Measurements from ENCODE around the gene NDUFB4.

NDUFB4 gene

DNA sequence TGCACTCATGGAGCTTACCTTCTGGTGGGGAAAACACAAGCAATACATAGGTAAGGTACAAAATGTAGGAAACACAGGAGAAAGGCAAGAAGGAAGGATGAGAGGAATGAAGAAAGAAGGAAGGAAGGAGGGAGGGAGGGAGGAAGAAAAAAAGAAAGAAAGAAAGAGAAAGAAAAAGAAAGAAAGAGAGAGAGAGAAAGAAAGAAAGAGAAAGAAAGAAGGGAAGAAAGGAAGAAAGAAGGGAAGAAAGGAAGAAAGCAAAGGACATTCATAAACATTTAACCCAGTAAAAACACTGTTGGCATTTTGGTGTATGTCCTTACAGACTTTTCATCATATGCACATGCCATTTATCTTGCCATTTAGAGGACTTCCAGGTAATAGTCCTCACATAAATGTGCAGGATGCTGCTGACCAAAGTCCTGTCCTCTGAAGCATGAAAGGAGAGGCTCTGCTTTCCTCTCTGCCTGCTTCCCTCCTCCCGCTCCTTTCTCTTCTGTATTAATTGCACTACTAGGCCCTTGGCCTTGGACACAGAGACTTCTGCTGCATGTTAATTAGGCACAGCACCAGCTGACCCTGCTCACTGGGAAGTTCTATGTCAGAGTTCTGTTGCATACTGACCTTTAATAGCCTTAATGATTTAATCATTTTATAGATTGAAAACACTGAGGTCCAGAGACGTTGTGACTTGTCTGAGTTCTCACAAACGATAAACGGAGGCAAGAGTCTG is 29.7 kb upstream of the NDUFB4 start:
- H3K27ac Mint-ChIP-seq = no peak overlapping the region
- H3K9me3 Mint-ChIP-seq = no peaks in the 10 kb centered on the region
- H3K4me1 Mint-ChIP-seq = peaks cover 7% of the 10 kb centered on the region
- H3K4me3 Mint-ChIP-seq = no peak overlapping the region
- no peaks in the 10 kb centered on the region for H3K27me3 Mint-ChIP-seq
- ATAC-seq (no peak), DNase-seq (no peak)

- peak overlapping the region; percentile 44 to 50 for H3K4me3 Mint-ChIP-seq
- DNase-seq (no peak), ATAC-seq (peak; percentile 58)
- no peaks in the 10 kb centered on the region for H3K9me3 Mint-ChIP-seq
- H3K27ac Mint-ChIP-seq = peak overlapping the region in 1 of 2 donors; percentile 50
- H3K4me1 Mint-ChIP-seq = peaks cover 7% of the 10 kb centered on the region
- H3K27me3 Mint-ChIP-seq = no peaks in the 10 kb centered on the region
Measured at GRCh38 chr3:120567370-120568201, 28.6 kb upstream of the NDUFB4 start.

DNA sequence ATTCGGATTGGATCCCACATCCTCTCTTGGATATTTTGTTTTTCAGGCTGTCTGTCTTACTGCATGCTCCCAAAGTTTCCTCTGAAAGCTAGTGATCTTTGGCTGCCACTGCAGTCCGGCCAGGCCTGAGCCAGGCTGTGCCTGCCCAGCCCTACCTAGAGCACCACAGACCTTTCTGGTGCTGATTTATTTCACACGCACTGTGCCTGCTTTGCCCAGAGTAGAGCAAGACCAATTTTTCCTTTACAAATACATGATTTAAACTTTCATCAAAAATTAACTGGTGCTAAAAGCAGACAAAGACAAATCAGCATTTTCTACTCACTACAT is 28.0 kb upstream of the NDUFB4 start:
- Mint-ChIP-seq H3K4me1 (peaks cover 7% of the 10 kb centered on the region), H3K4me3 (no peak overlapping the region), H3K27me3 (no peaks in the 10 kb centered on the region), H3K27ac (no peak overlapping the region), H3K9me3 (no peaks in the 10 kb centered on the region)
- ATAC-seq = no peak
- no peak for DNase-seq

GRCh38 chr3:120568598-120568997 is 27.5 kb upstream of the NDUFB4 start:
- Mint-ChIP-seq H3K4me3 (no peak overlapping the region), H3K27ac (no peak overlapping the region)

GRCh38 chr3:120569222-120570057 is 26.7 kb upstream of the NDUFB4 start:
- Mint-ChIP-seq H3K27ac (no peak overlapping the region), H3K9me3 (peaks cover 0 to 9% of the 10 kb centered on the region in 2 donors), H3K4me1 (peaks cover 7% of the 10 kb centered on the region), H3K27me3 (no peaks in the 10 kb centered on the region), H3K4me3 (no peak overlapping the region)
- DNase-seq = no peak
- ATAC-seq = no peak

More at GRCh38 chr3:120568598-120568997, 27.5 kb upstream of the NDUFB4 start:
- H3K4me1 Mint-ChIP-seq = peaks cover 7% of the 10 kb centered on the region
- H3K9me3 Mint-ChIP-seq = peaks cover 0 to under 1% of the 10 kb centered on the region in 2 donors
- DNase-seq = no peak
- no peaks in the 10 kb centered on the region for H3K27me3 Mint-ChIP-seq
- no peak for ATAC-seq

GRCh38 chr3:120572027-120572426 is 24.1 kb upstream of the NDUFB4 start:
- Mint-ChIP-seq H3K9me3 (peaks cover 0 to 9% of the 10 kb centered on the region in 2 donors), H3K27me3 (no peaks in the 10 kb centered on the region), H3K27ac (no peak overlapping the region), H3K4me3 (no peak overlapping the region), H3K4me1 (peaks cover 7% of the 10 kb centered on the region)
- ATAC-seq = no peak
- DNase-seq = no peak

DNA sequence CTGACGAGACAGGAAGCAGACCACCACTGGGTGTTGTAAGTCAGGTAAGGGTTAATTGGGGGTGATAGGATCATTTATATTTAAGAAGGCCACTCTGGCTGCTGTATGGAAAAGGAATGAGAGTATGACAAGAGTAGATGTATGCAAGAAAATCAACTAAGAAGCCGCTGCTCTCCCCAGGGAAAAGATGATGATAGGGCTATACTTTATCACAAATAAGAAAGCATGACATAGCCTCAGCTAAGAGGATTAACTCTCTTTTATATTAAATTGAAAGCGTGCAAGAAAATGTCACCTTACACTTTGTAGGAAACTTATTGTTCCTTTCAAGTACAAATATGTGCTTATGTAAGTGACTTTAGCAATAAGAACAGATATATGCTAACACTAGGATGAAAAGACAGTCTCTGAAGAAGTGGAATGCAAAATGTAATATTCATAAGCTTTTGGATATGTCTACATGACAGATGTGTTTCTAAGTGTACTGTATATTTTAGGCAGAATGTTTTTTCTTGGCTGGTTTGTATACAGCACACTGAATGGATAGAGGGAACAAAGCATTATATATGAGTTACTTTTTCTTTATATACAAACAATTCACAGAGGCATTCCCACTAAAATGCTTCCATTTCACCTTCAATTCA is 8.7 kb upstream of the NDUFB4 start:
- ATAC-seq (no peak), DNase-seq (no peak)
- no peaks in the 10 kb centered on the region for H3K4me1 Mint-ChIP-seq
- peaks cover 0 to 4% of the 10 kb centered on the region in 2 donors for H3K9me3 Mint-ChIP-seq
- no peak overlapping the region for H3K4me3 Mint-ChIP-seq
- no peak overlapping the region for H3K27ac Mint-ChIP-seq
- H3K27me3 Mint-ChIP-seq = no peaks in the 10 kb centered on the region

DNA sequence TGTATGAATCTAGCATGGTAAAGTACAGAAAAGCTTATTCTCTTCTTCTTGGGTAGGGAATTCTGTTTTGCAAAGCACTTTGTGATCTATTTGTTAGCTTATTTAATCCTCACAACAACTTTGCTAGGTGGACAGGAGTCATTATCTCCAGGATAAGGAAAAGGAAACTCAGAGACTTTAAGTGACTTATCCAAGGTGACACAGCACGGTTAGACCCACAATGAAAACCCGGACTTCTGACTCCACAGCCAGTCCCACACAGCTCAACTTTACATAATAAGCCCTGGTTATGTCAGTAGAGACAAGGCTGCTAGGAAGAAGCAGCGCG is 384 bp upstream of the NDUFB4 start:
- H3K9me3 Mint-ChIP-seq = no peaks in the 10 kb centered on the region
- peak overlapping the region; percentile 98 for H3K27ac Mint-ChIP-seq
- H3K27me3 Mint-ChIP-seq = no peaks in the 10 kb centered on the region
- H3K4me3 Mint-ChIP-seq = peak overlapping the region; percentile 87 to 91
- peaks cover 6% of the 10 kb centered on the region for H3K4me1 Mint-ChIP-seq
- DNase-seq (no peak), ATAC-seq (no peak)

- Mint-ChIP-seq H3K9me3 (no peaks in the 10 kb centered on the region), H3K27ac (peak overlapping the region; percentile 98)
- no peak for ATAC-seq
Measured at GRCh38 chr3:120596853-120597223, 702 bp downstream of the NDUFB4 start.

DNA sequence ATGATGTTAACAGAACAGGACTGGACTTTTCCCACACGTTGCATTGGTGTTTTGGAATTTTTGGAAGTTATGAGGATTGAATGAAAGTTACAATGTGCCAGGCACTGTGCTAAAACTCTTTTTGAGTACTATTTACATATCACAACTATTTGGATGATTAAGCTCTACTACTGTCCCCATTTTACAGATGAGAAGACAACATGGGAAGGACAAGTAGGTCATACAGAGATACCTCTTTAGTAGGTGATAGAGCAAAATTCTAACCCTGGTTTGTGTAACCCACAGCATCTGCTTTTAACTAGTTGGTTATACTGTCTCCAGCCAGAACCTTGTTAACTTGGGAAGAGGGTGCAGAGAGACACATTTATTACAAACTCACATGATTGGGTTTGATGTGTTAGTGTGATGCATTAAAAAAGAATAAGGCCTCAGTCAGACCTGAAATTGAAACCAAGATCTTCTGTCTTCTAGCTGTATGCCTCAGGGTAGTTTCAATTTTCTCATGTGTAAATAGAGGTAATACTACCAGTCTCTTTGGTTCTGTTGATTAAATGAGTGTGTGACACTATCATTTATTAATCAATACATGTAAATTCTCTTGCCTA is 1.4 kb downstream of the NDUFB4 start:
- H3K4me3 Mint-ChIP-seq = no peak overlapping the region
- H3K4me1 Mint-ChIP-seq = peaks cover 6% of the 10 kb centered on the region
- no peak for DNase-seq
- peak; percentile 43 for ATAC-seq
- peak overlapping the region in 1 of 2 donors; percentile 36 for H3K27ac Mint-ChIP-seq
- H3K27me3 Mint-ChIP-seq = no peaks in the 10 kb centered on the region
- no peaks in the 10 kb centered on the region for H3K9me3 Mint-ChIP-seq

More at GRCh38 chr3:120596853-120597223, 702 bp downstream of the NDUFB4 start:
- H3K27me3 Mint-ChIP-seq = no peaks in the 10 kb centered on the region
- peaks cover 6% of the 10 kb centered on the region for H3K4me1 Mint-ChIP-seq
- H3K4me3 Mint-ChIP-seq = peak overlapping the region; percentile 87 to 91
- DNase-seq = no peak

GRCh38 chr3:120599211-120599610 is 3.1 kb downstream of the NDUFB4 start:
- Mint-ChIP-seq H3K4me3 (no peak overlapping the region), H3K27ac (no peak overlapping the region), H3K9me3 (no peaks in the 10 kb centered on the region), H3K27me3 (no peaks in the 10 kb centered on the region), H3K4me1 (peaks cover 6% of the 10 kb centered on the region)
- ATAC-seq (no peak), DNase-seq (no peak)

- ATAC-seq = no peak
- Mint-ChIP-seq H3K4me1 (no peaks in the 10 kb centered on the region), H3K27me3 (no peaks in the 10 kb centered on the region), H3K4me3 (no peak overlapping the region), H3K9me3 (no peaks in the 10 kb centered on the region), H3K27ac (no peak overlapping the region)
- no peak for DNase-seq
Measured at GRCh38 chr3:120601554-120601953, 5.4 kb downstream of the NDUFB4 start.

- Mint-ChIP-seq H3K27ac (no peak overlapping the region), H3K9me3 (no peaks in the 10 kb centered on the region), H3K27me3 (no peaks in the 10 kb centered on the region), H3K4me1 (no peaks in the 10 kb centered on the region), H3K4me3 (no peak overlapping the region)
- DNase-seq (no peak), ATAC-seq (no peak)
Measured at GRCh38 chr3:120602682-120603081, 6.5 kb downstream of the NDUFB4 start.

DNA sequence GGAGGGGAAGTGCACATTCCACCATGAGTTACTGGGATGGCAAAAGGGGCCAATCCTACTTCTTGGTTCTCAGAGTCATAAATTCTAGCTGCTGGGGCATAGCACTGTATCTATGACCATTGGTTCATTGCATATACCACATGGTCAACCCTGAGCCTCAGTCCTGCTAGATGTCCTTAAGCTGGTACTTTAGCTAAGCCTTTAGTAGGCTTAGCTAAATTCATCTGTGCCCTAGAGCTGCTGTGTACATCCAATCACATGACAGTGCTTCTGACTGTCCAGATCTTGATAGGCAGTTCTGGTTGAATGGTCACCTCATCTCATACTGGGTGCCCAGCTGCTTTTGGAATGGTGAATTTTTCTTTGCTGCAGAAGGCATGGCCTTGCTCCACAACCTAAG is 8.2 kb downstream of the NDUFB4 start:
- Mint-ChIP-seq H3K9me3 (no peaks in the 10 kb centered on the region), H3K4me1 (no peaks in the 10 kb centered on the region), H3K27ac (no peak overlapping the region), H3K27me3 (no peaks in the 10 kb centered on the region), H3K4me3 (no peak overlapping the region)
- ATAC-seq = peak; percentile 48
- no peak for DNase-seq

DNA sequence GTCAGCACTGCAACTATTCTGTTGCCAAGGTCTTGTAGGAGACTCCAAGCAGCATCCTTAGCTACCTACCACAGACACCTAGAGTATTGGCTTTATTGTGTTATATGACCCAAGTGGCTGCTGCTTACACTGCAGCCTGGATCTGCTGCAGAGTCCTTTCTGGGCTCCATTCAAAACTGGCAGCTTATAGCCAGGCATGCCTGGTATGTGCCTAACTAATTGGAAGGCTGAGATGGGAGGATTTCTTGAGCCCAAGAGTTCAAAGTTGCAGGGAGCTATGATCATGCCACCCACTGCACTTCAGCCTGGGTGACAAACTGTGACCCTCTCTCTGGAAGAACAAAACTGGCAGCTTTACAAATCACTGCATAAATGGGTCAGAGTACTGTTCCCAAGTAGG is 8.6 kb downstream of the NDUFB4 start:
- H3K27me3 Mint-ChIP-seq = no peaks in the 10 kb centered on the region
- H3K4me3 Mint-ChIP-seq = no peak overlapping the region
- H3K4me1 Mint-ChIP-seq = no peaks in the 10 kb centered on the region
- H3K27ac Mint-ChIP-seq = no peak overlapping the region
- no peaks in the 10 kb centered on the region for H3K9me3 Mint-ChIP-seq
- ATAC-seq (peak; percentile 62), DNase-seq (no peak)

Measured in stimulated activated naive CD8-positive, alpha-beta T cell treated with anti-CD3 and anti-CD28 coated beads, Interleukin-15, amount 100 ng/mL, for 72 hours (primary cell).